Stomach (tissue), 9 donors: ENCODE measurements around the gene SH3GLB2. TPM values are rescaled to one million over a fixed set of nuclear protein-coding genes. Genes with fewer than 3 reads are reported as not detected.
A peak's percentile ranks its signal among the peaks of the same experiment; 100 is the strongest.

Source experiments
- DNase-seq, 2 donors: peaks; one replicate each; pipeline versions ENCODE4 v3.0.0 to v3.0.0-alpha.2; 2013 to 2019
- H3K27ac ChIP-seq, 5 donors: fragments of 200-600 bp in 4 of 5; sonication (generic) in 4 of 5; one replicate each; pipeline ENCODE4 v1.5.1; 2013 to 2019; ENCODE audit warnings: mild to moderate bottlenecking in 1 of 5, moderate library complexity in 1 of 5
- H3K27me3 ChIP-seq, 3 donors: fragments of 200-600 bp; sonication (generic); one replicate each; pipeline ENCODE4 v1.5.1; 2017 to 2019; ENCODE audit warnings: mixed run types in 1 of 3
- H3K36me3 ChIP-seq, 4 donors: fragments of 200-600 bp; sonication (generic); 1 replicate in 3 of 4; 2 replicates in 1 of 4; pipeline ENCODE4 v1.5.1; 2016 to 2019
- H3K4me1 ChIP-seq, 4 donors: fragments of 200-600 bp; sonication (generic); one replicate each; pipeline ENCODE4 v1.5.1; 2016 to 2019
- H3K4me3 ChIP-seq, 4 donors: fragments of 200-600 bp; sonication (generic) in 3 of 4; one replicate each; pipeline ENCODE4 v1.5.1; 2016 to 2019; ENCODE audit warnings: mild to moderate bottlenecking in 1 of 4
- H3K9me3 ChIP-seq, 4 donors: fragments of 200-600 bp; sonication (generic); one replicate each; pipeline ENCODE4 v1.5.1; 2016 to 2019
- CTCF ChIP-seq, 7 experiments: fragments of 450-650 bp in 4 of 7; fragments of 200-600 bp in 3 of 7; sonication (generic) in 3 of 7; IDR thresholded peaks; one replicate each; pipeline ENCODE4 v1.5.1; 2016 to 2019; ENCODE audit warnings: antibody characterized with exemption in 7 of 7, control low read depth in 2 of 7, mild to moderate bottlenecking in 1 of 7
- EP300 ChIP-seq: sonication (generic); formaldehyde crosslinking; IDR thresholded peaks from one replicate; pipeline ENCODE4 v1.6.1; 2017; ENCODE audit warnings: antibody characterized with exemption
- POLR2A ChIP-seq, 4 donors: fragments of 450-650 bp; IDR thresholded peaks; one replicate each; pipeline ENCODE4 v1.6.1; 2016; ENCODE audit warnings: antibody characterized with exemption in 4 of 4, control low read depth in 2 of 4, mild to moderate bottlenecking in 1 of 4, moderate library complexity in 1 of 4
- POLR2AphosphoS5 ChIP-seq, 3 donors: sonication (generic); formaldehyde crosslinking; IDR thresholded peaks; one replicate each; pipeline ENCODE4 v1.6.1; 2016; ENCODE audit warnings: antibody characterized with exemption in 3 of 3
- WGBS, 5 donors: extraction: QIAGEN DNeasy Blood & Tissue Kit in 3 of 5; methylation state at CpG; one replicate each; pipeline versions ENCODE4 v1.1.5 to v1.1.7; 2013 to 2018; 5-methylcytosine and 5-hydroxymethylcytosine counted together
- intact Hi-C: fragments of 100-400 bp; cut with DNase I; formaldehyde crosslinking; loops from one replicate; pipeline ENCODE4 v1.15.1; 2023; ENCODE audit warnings: low total_unique reads
- polyA plus RNA-seq, 3 donors: library from polyadenylated mRNA; stranded (reverse); fragments of 200-250 nt; gene quantifications; one replicate each; pipeline ENCODE4 v1.2.3, GENCODE V29; 2013
- total RNA-seq, 5 donors: library from RNA; depleted of rRNA; stranded (reverse); fragments of >200 nt; gene quantifications; one replicate each; pipeline versions ENCODE4 v1.1.0 to v1.2.3, GENCODE V29; 2014 to 2016
- donor health status: healthy with polysubstance abuse.
- donor health status: Bipolar disorder and iron deficiency.
- donor health status: healthy.

Gene SH3GLB2
- total and polyA plus RNA-seq, 8 donors = 50.5 to 408 (median 110) TPM

GRCh38 chr9:129033216-129033615 is 5.1 kb upstream of the SH3GLB2 start:
- WGBS, 5 donors = 70 to 89% (median 76%) methylated on average over 8 of the region's 8 CpGs
- no peaks in the 10 kb centered on the region for H3K36me3 ChIP-seq
- peaks cover 18 to 32% (median 30%) of the 10 kb centered on the region in 4 donors for H3K4me1 ChIP-seq
- H3K4me3 ChIP-seq = no peak overlapping the region
- H3K27me3 ChIP-seq = no peaks in the 10 kb centered on the region
- TF ChIP-seq POLR2A (IDR thresholded peaks at IDR 0.05) = no peak
- TF ChIP-seq CTCF (IDR thresholded peaks at IDR 0.05) = no peak
- TF ChIP-seq EP300 = no peak
- no peak for TF ChIP-seq POLR2AphosphoS5 (IDR thresholded peaks at IDR 0.05)
- no peak overlapping the region for H3K27ac ChIP-seq
- peak in 1 of 2 donors; percentile 5 for DNase-seq
- intact Hi-C loops = no loop called here
- H3K9me3 ChIP-seq = no peaks in the 10 kb centered on the region

GRCh38 chr9:129032541-129033159 is 4.5 kb upstream of the SH3GLB2 start:
- DNase-seq = peak in 1 of 2 donors; percentile 4
- H3K4me1 ChIP-seq = peaks cover 13 to 28% (median 25%) of the 10 kb centered on the region in 4 donors
- no peaks in the 10 kb centered on the region for H3K9me3 ChIP-seq
- 80 to 87% (median 84%) methylated on average over 9 to 12 of the region's 12 CpGs for WGBS, 5 donors
- no peaks in the 10 kb centered on the region for H3K36me3 ChIP-seq
- TF ChIP-seq CTCF (IDR thresholded peaks at IDR 0.05) (no peak), EP300 (no peak), POLR2A (IDR thresholded peaks at IDR 0.05) (no peak), POLR2AphosphoS5 (IDR thresholded peaks at IDR 0.05) (no peak)
- intact Hi-C loops = no loop called here
- no peak overlapping the region for H3K4me3 ChIP-seq
- H3K27ac ChIP-seq = no peak overlapping the region
- H3K27me3 ChIP-seq = no peaks in the 10 kb centered on the region

- intact Hi-C loops = no loop called here
- Histone ChIP-seq H3K9me3 (no peaks in the 10 kb centered on the region), H3K4me1 (peaks cover 17 to 30% (median 29%) of the 10 kb centered on the region in 4 donors), H3K36me3 (no peaks in the 10 kb centered on the region), H3K27me3 (no peaks in the 10 kb centered on the region), H3K4me3 (no peak overlapping the region), H3K27ac (no peak overlapping the region)
- no peak for DNase-seq
- TF ChIP-seq CTCF (IDR thresholded peaks at IDR 0.05) (no peak), POLR2AphosphoS5 (IDR thresholded peaks at IDR 0.05) (no peak), EP300 (no peak), POLR2A (IDR thresholded peaks at IDR 0.05) (no peak)
- WGBS, 5 donors = 69 to 76% (median 72%) methylated on average over 4 of the region's 4 CpGs
These were observed 3.4 kb upstream of the SH3GLB2 start for GRCh38 chr9:129031514-129031913.

- Histone ChIP-seq H3K9me3 (no peaks in the 10 kb centered on the region), H3K27me3 (no peaks in the 10 kb centered on the region), H3K36me3 (no peaks in the 10 kb centered on the region), H3K27ac (no peak overlapping the region), H3K4me3 (no peak overlapping the region), H3K4me1 (peaks cover 20 to 35% (median 34%) of the 10 kb centered on the region in 4 donors)
- DNase-seq = peak in 1 of 2 donors; percentile 4
- no peak for TF ChIP-seq POLR2A (IDR thresholded peaks at IDR 0.05)
- TF ChIP-seq POLR2AphosphoS5 (IDR thresholded peaks at IDR 0.05) = no peak
- no peak for TF ChIP-seq EP300
- no peak for TF ChIP-seq CTCF (IDR thresholded peaks at IDR 0.05)
- intact Hi-C loops = no loop called here
These were observed 2.1 kb upstream of the SH3GLB2 start for GRCh38 chr9:129030191-129030590.
